Measurements from ENCODE around the gene GSN. TPM values are rescaled to one million over a fixed set of nuclear protein-coding genes. Genes with fewer than 3 reads are reported as not detected.

The GSN gene
- total RNA-seq, 2 donors from 2014 or later, result 328 to 753 TPM

DNA sequence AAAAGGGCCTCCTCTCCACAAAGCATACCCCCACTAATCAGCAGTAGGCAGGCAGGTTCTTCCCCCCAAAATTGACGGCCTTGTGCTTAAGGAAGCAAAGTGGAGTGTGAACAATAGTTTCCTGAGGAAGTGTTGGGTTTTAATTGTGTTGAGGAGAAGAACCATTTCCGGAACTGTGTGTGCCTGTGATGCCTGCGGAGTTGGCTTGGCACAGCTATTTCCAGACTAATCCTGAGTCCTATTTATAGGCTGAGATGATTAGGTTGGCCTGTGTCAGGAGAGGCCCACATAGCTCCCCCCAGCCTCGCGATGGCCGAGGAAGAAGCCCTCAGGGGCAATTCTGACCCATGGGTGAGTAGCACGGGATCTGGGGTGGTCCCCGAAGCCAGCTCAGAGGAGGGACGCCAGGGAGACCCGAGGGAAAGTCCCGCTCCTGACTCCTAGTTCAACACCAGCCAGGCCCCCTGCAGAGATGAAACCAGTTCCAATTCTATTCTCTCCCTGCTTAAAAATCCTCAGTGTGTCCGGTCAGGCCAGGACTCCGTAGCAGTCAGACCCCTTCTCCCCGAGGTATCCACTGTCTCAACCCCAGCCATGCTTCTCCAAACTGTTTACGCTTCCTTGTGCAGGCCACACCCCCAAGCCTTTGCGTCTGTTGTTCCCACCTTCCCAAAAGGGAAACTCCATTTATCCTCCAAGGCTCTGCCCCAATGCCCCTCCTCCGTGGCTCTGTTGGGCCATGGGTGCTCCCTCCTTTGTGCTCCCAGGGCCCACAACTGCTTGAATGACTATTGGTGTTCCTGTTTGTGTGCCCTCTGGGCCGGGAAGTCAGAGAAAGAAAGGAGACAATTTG lies 18.1 kb downstream of the GSN start:
- peak; percentile 21 for ATAC-seq
- intact Hi-C loops (cut with DNase I), result no loop called here
- DNase-seq, result peak; percentile 34 to 74 (median 52)

DNA sequence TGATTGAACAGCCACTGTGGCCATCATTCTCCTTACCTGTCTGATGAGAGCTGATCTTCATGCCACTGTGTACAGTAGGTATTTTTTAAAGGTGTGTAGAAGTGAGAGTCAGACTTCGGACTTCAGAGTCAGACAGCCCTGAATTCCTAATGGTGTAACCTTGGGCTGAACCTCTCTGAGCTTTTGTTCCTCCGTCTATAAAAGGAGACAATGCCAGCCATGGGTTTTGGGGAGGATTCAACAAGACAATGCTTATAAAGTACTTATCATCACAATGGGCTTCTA lies 18.7 kb downstream of the GSN start:
- WGBS, 2 donors, result 63 to 71% methylated on average over 2 of the region's 2 CpGs
- TF ChIP-seq CTCF (IDR thresholded peaks at IDR 0.05), result no peak
- TF ChIP-seq POLR2A (IDR thresholded peaks at IDR 0.05), result no peak
- Histone ChIP-seq H3K27ac (peak overlapping the region; percentile 85 to 93 (median 88)), H3K9me3 (no peaks in the 10 kb centered on the region), H3K4me1 (peaks cover 69% of the 10 kb centered on the region), H3K4me3 (no peak overlapping the region), H3K36me3 (replicated peaks in 1 of 2; ENCODE audit: insufficient read depth in 1 of 2, low read depth in 2 of 2) (no peaks in the 10 kb centered on the region), H3K27me3 (no peaks in the 10 kb centered on the region)
- ATAC-seq (no peak), DNase-seq (no peak)
- intact Hi-C loops (cut with DNase I), result no loop called here

More for the DNA sequence above, 18.1 kb downstream of the GSN start:
- TF ChIP-seq POLR2A (IDR thresholded peaks at IDR 0.05), result peak in 2 of 3 donors; percentile 47 to 50
- TF ChIP-seq CTCF (IDR thresholded peaks at IDR 0.05), result no peak
- no peaks in the 10 kb centered on the region for H3K36me3 ChIP-seq (replicated peaks in 1 of 2; ENCODE audit: insufficient read depth in 1 of 2, low read depth in 2 of 2)
- H3K4me3 ChIP-seq, result no peak overlapping the region
- H3K27ac ChIP-seq, result peak overlapping the region; percentile 85 to 93 (median 88)
- no peaks in the 10 kb centered on the region for H3K9me3 ChIP-seq
- peaks cover 74% of the 10 kb centered on the region for H3K4me1 ChIP-seq
- no peaks in the 10 kb centered on the region for H3K27me3 ChIP-seq
- 43 to 51% methylated on average over 18 of the region's 18 CpGs for WGBS, 2 donors

GRCh38 chr9:121286973-121287741 lies 19.2 kb downstream of the GSN start:
- WGBS, 2 donors, result 48 to 52% methylated on average over 13 of the region's 13 CpGs
- ATAC-seq (peak; percentile 67), DNase-seq (peak; percentile 58 to 86 (median 71))
- H3K27ac ChIP-seq, result peak overlapping the region; percentile 85 to 93 (median 88)
- H3K27me3 ChIP-seq, result no peaks in the 10 kb centered on the region
- no peaks in the 10 kb centered on the region for H3K9me3 ChIP-seq
- no peak overlapping the region for H3K4me3 ChIP-seq
- H3K4me1 ChIP-seq, result peaks cover 63% of the 10 kb centered on the region
- no peaks in the 10 kb centered on the region for H3K36me3 ChIP-seq (replicated peaks in 1 of 2; ENCODE audit: insufficient read depth in 1 of 2, low read depth in 2 of 2)
- TF ChIP-seq CTCF (IDR thresholded peaks at IDR 0.05) (no peak), POLR2A (IDR thresholded peaks at IDR 0.05) (peak in 1 of 3 donors; percentile 15)
- intact Hi-C loops (cut with DNase I), result no loop called here

GRCh38 chr9:121288673-121289025 lies 20.7 kb downstream of the GSN start:
- Histone ChIP-seq H3K27ac (peak overlapping the region; percentile 71 to 93 (median 88)), H3K36me3 (replicated peaks in 1 of 2; ENCODE audit: insufficient read depth in 1 of 2, low read depth in 2 of 2) (no peaks in the 10 kb centered on the region), H3K27me3 (no peaks in the 10 kb centered on the region), H3K4me1 (peaks cover 54% of the 10 kb centered on the region), H3K4me3 (no peak overlapping the region), H3K9me3 (no peaks in the 10 kb centered on the region)
- TF ChIP-seq POLR2A (IDR thresholded peaks at IDR 0.05) (no peak), CTCF (IDR thresholded peaks at IDR 0.05) (no peak)
- peak; percentile 2 for ATAC-seq
- intact Hi-C loops (cut with DNase I), result no loop called here
- no peak for DNase-seq
- WGBS, 2 donors, result 64 to 71% methylated on average over 4 of the region's 4 CpGs
